Measurements from ENCODE around the gene MBNL2. TPM values are rescaled to one million over a fixed set of nuclear protein-coding genes. Genes with fewer than 3 reads are reported as not detected.

The MBNL2 gene
- total RNA-seq, 2 donors from 2014 or later, result 14.9 to 26.9 TPM

GRCh38 chr13:97278435-97279411 is 56.6 kb downstream of the MBNL2 start:
- no peak overlapping the region for H3K27ac Mint-ChIP-seq
- H3K9me3 Mint-ChIP-seq, result no peaks in the 10 kb centered on the region
- H3K27me3 Mint-ChIP-seq (ENCODE audit: low read depth), result no peaks in the 10 kb centered on the region
- ATAC-seq (replicated peaks in 1 of 2) (no peak), DNase-seq (no peak)
- H3K4me1 Mint-ChIP-seq (ENCODE audit: low read depth), result peaks cover 50% of the 10 kb centered on the region
- H3K4me3 Mint-ChIP-seq, result no peak overlapping the region
- peaks cover 6 to 19% of the 10 kb centered on the region in 2 donors for H3K36me3 Mint-ChIP-seq (ENCODE audit: insufficient read depth in 2 of 2)

- DNase-seq, result no peak
Measured at GRCh38 chr13:97279913-97280312, 57.8 kb downstream of the MBNL2 start.

GRCh38 chr13:97280478-97280877 is 58.3 kb downstream of the MBNL2 start:
- no peaks in the 10 kb centered on the region for H3K9me3 Mint-ChIP-seq
- H3K36me3 Mint-ChIP-seq (ENCODE audit: insufficient read depth in 2 of 2), result peaks cover 6 to 15% of the 10 kb centered on the region in 2 donors
- ATAC-seq (replicated peaks in 1 of 2) (no peak), DNase-seq (no peak)
- H3K4me1 Mint-ChIP-seq (ENCODE audit: low read depth), result peaks cover 51% of the 10 kb centered on the region
- no peak overlapping the region for H3K27ac Mint-ChIP-seq
- H3K4me3 Mint-ChIP-seq, result no peak overlapping the region
- no peaks in the 10 kb centered on the region for H3K27me3 Mint-ChIP-seq (ENCODE audit: low read depth)

More at GRCh38 chr13:97279913-97280312, 57.8 kb downstream of the MBNL2 start:
- H3K27me3 Mint-ChIP-seq (ENCODE audit: low read depth), result no peaks in the 10 kb centered on the region
- H3K36me3 Mint-ChIP-seq (ENCODE audit: insufficient read depth in 2 of 2), result peaks cover 6 to 15% of the 10 kb centered on the region in 2 donors
- no peak for ATAC-seq (replicated peaks in 1 of 2)
- no peak overlapping the region for H3K4me3 Mint-ChIP-seq
- H3K9me3 Mint-ChIP-seq, result no peaks in the 10 kb centered on the region
- peaks cover 51% of the 10 kb centered on the region for H3K4me1 Mint-ChIP-seq (ENCODE audit: low read depth)
- no peak overlapping the region for H3K27ac Mint-ChIP-seq

GRCh38 chr13:97281028-97281427 is 58.9 kb downstream of the MBNL2 start:
- DNase-seq (no peak), ATAC-seq (replicated peaks in 1 of 2) (no peak)
- no peaks in the 10 kb centered on the region for H3K9me3 Mint-ChIP-seq
- peaks cover 48% of the 10 kb centered on the region for H3K4me1 Mint-ChIP-seq (ENCODE audit: low read depth)
- H3K27me3 Mint-ChIP-seq (ENCODE audit: low read depth), result no peaks in the 10 kb centered on the region
- H3K4me3 Mint-ChIP-seq, result no peak overlapping the region
- H3K36me3 Mint-ChIP-seq (ENCODE audit: insufficient read depth in 2 of 2), result peaks cover 4 to 10% of the 10 kb centered on the region in 2 donors
- H3K27ac Mint-ChIP-seq, result no peak overlapping the region

- ATAC-seq (replicated peaks in 1 of 2) (no peak), DNase-seq (no peak)
- Mint-ChIP-seq H3K4me3 (no peak overlapping the region), H3K27me3 (ENCODE audit: low read depth) (no peaks in the 10 kb centered on the region), H3K4me1 (ENCODE audit: low read depth) (peaks cover 42% of the 10 kb centered on the region), H3K9me3 (peaks cover 0 to 2% of the 10 kb centered on the region in 2 donors), H3K27ac (no peak overlapping the region), H3K36me3 (ENCODE audit: insufficient read depth in 2 of 2) (no peaks in the 10 kb centered on the region)
Measured at GRCh38 chr13:97282705-97283104, 60.6 kb downstream of the MBNL2 start.

GRCh38 chr13:97283888-97284287 is 61.8 kb downstream of the MBNL2 start:
- H3K9me3 Mint-ChIP-seq, result peaks cover 0 to 2% of the 10 kb centered on the region in 2 donors
- H3K4me1 Mint-ChIP-seq (ENCODE audit: low read depth), result peaks cover 51% of the 10 kb centered on the region
- H3K27me3 Mint-ChIP-seq (ENCODE audit: low read depth), result no peaks in the 10 kb centered on the region
- ATAC-seq (replicated peaks in 1 of 2) (no peak), DNase-seq (no peak)
- no peak overlapping the region for H3K4me3 Mint-ChIP-seq
- H3K27ac Mint-ChIP-seq, result peak overlapping the region; percentile 48
- H3K36me3 Mint-ChIP-seq (ENCODE audit: insufficient read depth in 2 of 2), result no peaks in the 10 kb centered on the region

- Mint-ChIP-seq H3K4me3 (no peak overlapping the region), H3K27me3 (ENCODE audit: low read depth) (no peaks in the 10 kb centered on the region), H3K27ac (no peak overlapping the region), H3K4me1 (ENCODE audit: low read depth) (peaks cover 48% of the 10 kb centered on the region), H3K9me3 (peaks cover 0 to 2% of the 10 kb centered on the region in 2 donors), H3K36me3 (ENCODE audit: insufficient read depth in 2 of 2) (no peaks in the 10 kb centered on the region)
- ATAC-seq (replicated peaks in 1 of 2) (no peak), DNase-seq (no peak)
Measured at GRCh38 chr13:97284558-97284957, 62.4 kb downstream of the MBNL2 start.

GRCh38 chr13:97285221-97285955 is 63.3 kb downstream of the MBNL2 start:
- Mint-ChIP-seq H3K27ac (no peak overlapping the region), H3K9me3 (peaks cover 0 to 2% of the 10 kb centered on the region in 2 donors), H3K27me3 (ENCODE audit: low read depth) (no peaks in the 10 kb centered on the region), H3K4me1 (ENCODE audit: low read depth) (peaks cover 48% of the 10 kb centered on the region), H3K4me3 (no peak overlapping the region), H3K36me3 (ENCODE audit: insufficient read depth in 2 of 2) (peaks cover 0 to 1% of the 10 kb centered on the region in 2 donors)
- ATAC-seq (replicated peaks in 1 of 2) (no peak), DNase-seq (no peak)

GRCh38 chr13:97286317-97287046 is 64.3 kb downstream of the MBNL2 start:
- Mint-ChIP-seq H3K27me3 (ENCODE audit: low read depth) (no peaks in the 10 kb centered on the region), H3K4me3 (no peak overlapping the region), H3K4me1 (ENCODE audit: low read depth) (peaks cover 49% of the 10 kb centered on the region), H3K9me3 (peaks cover 0 to 2% of the 10 kb centered on the region in 2 donors), H3K36me3 (ENCODE audit: insufficient read depth in 2 of 2) (peaks cover 1 to 2% of the 10 kb centered on the region in 2 donors), H3K27ac (peak overlapping the region; percentile 2)
- no peak for ATAC-seq (replicated peaks in 1 of 2)
- DNase-seq, result no peak

GRCh38 chr13:97287047-97287383 is 64.9 kb downstream of the MBNL2 start:
- ATAC-seq (replicated peaks in 1 of 2), result no peak
- H3K36me3 Mint-ChIP-seq (ENCODE audit: insufficient read depth in 2 of 2), result peaks cover 1 to 2% of the 10 kb centered on the region in 2 donors
- no peaks in the 10 kb centered on the region for H3K27me3 Mint-ChIP-seq (ENCODE audit: low read depth)
- DNase-seq, result no peak
- H3K27ac Mint-ChIP-seq, result no peak overlapping the region
- no peak overlapping the region for H3K4me3 Mint-ChIP-seq
- peaks cover 0 to 2% of the 10 kb centered on the region in 2 donors for H3K9me3 Mint-ChIP-seq
- peaks cover 49% of the 10 kb centered on the region for H3K4me1 Mint-ChIP-seq (ENCODE audit: low read depth)

GRCh38 chr13:97288486-97288900 is 66.4 kb downstream of the MBNL2 start:
- H3K9me3 Mint-ChIP-seq, result peaks cover 0 to 2% of the 10 kb centered on the region in 2 donors
- H3K4me3 Mint-ChIP-seq, result no peak overlapping the region
- ATAC-seq (replicated peaks in 1 of 2) (no peak), DNase-seq (no peak)
- H3K27me3 Mint-ChIP-seq (ENCODE audit: low read depth), result no peaks in the 10 kb centered on the region
- H3K27ac Mint-ChIP-seq, result peak overlapping the region; percentile 26
- H3K36me3 Mint-ChIP-seq (ENCODE audit: insufficient read depth in 2 of 2), result peaks cover 1 to 2% of the 10 kb centered on the region in 2 donors
- H3K4me1 Mint-ChIP-seq (ENCODE audit: low read depth), result peaks cover 40% of the 10 kb centered on the region

GRCh38 chr13:97289514-97290298 is 67.6 kb downstream of the MBNL2 start:
- Mint-ChIP-seq H3K27ac (peak overlapping the region; percentile 82), H3K27me3 (ENCODE audit: low read depth) (no peaks in the 10 kb centered on the region), H3K4me1 (ENCODE audit: low read depth) (peaks cover 46% of the 10 kb centered on the region), H3K4me3 (peak overlapping the region; percentile 29 to 42), H3K9me3 (peaks cover 0 to 2% of the 10 kb centered on the region in 2 donors), H3K36me3 (ENCODE audit: insufficient read depth in 2 of 2) (peaks cover 1 to 2% of the 10 kb centered on the region in 2 donors)
- DNase-seq (no peak), ATAC-seq (replicated peaks in 1 of 2) (no peak)
